A673 (cell line): ENCODE data around the gene PLCG2.
A peak's percentile ranks its signal among the peaks of the same experiment; 100 is the strongest.

Experiments used
- CTCF ChIP-seq: fragments of 300-800, 200-600 bp; sonication (generic); conservative IDR thresholded peaks from 2 replicates; pipeline ENCODE4 v1.5.1; 2017; ENCODE audit warnings: low read depth, mild to moderate bottlenecking, antibody characterized with exemption, low read length, moderate library complexity, mixed read lengths
- EZH2 ChIP-seq: fragments of 200-600 bp; sonication (generic); IDR thresholded peaks from 2 replicates; pipeline ENCODE4 v1.6.1; 2017; ENCODE audit warnings: borderline replicate concordance, low read depth, mild to moderate bottlenecking, mixed read lengths, antibody characterized with exemption, low read length; ENCODE audit not compliant: poor library complexity, severe bottlenecking

- TF ChIP-seq CTCF (peak; percentile 36; the same call in 1 of the 2 replicates), EZH2 (no peak)
Observed at GRCh38 chr16:81729451-81729850, 49.6 kb upstream of the PLCG2 start.
